Measurements from ENCODE around the gene ELL.

DNA sequence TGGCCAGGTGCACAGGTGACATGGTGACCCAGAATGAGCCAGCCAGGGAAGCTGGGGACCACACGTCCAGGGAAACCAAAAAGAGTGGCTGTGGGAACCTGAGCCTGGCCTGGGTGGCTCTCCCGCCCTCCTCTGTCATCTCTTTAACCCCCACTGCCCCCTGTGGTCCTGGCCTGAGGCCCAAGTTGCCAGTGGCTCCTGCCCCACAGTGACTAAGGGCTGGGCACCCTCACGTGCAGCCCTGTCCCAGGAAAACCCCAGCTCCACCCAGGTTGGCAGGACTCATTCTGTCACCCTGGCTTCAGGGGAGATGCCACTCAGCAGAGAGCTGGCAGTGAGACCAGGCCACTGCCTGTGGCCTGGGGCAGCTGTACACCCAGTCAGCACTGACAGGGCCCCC, 53.4 kb downstream of the ELL start:
- TF ChIP-seq, protein P1, sequence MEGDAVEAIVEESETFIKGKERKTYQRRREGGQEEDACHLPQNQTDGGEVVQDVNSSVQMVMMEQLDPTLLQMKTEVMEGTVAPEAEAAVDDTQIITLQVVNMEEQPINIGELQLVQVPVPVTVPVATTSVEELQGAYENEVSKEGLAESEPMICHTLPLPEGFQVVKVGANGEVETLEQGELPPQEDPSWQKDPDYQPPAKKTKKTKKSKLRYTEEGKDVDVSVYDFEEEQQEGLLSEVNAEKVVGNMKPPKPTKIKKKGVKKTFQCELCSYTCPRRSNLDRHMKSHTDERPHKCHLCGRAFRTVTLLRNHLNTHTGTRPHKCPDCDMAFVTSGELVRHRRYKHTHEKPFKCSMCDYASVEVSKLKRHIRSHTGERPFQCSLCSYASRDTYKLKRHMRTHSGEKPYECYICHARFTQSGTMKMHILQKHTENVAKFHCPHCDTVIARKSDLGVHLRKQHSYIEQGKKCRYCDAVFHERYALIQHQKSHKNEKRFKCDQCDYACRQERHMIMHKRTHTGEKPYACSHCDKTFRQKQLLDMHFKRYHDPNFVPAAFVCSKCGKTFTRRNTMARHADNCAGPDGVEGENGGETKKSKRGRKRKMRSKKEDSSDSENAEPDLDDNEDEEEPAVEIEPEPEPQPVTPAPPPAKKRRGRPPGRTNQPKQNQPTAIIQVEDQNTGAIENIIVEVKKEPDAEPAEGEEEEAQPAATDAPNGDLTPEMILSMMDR (IDR thresholded peaks at IDR 0.05; ENCODE audit: low read depth, low read length, poor library complexity, severe bottlenecking) = no peak
- no peak for TF ChIP-seq EZH2phosphoT487 (IDR thresholded peaks at IDR 0.05; ENCODE audit: borderline replicate concordance, low read length)
